Mucosa of stomach (tissue), 1 donor: ENCODE results near the gene CCNG2.

Experiments
- H3K27me3 ChIP-seq: one replicate; pipeline ENCODE4 v1.7.0; 2013; ENCODE audit warnings: mild to moderate bottlenecking, low read length; ENCODE audit not compliant: control insufficient read depth, insufficient read depth
- H3K36me3 ChIP-seq: one replicate; pipeline ENCODE4 v1.7.0; 2013; ENCODE audit warnings: low read length; ENCODE audit not compliant: control insufficient read depth, insufficient read depth
- H3K4me1 ChIP-seq: one replicate; pipeline ENCODE4 v1.7.0; 2013; ENCODE audit warnings: mild to moderate bottlenecking, low read length; ENCODE audit not compliant: control insufficient read depth, insufficient read depth
- H3K4me3 ChIP-seq: one replicate; pipeline ENCODE4 v1.7.0; 2013; ENCODE audit warnings: low read length
- H3K9ac ChIP-seq: one replicate; pipeline ENCODE4 v1.7.0; 2013; ENCODE audit warnings: mild to moderate bottlenecking, low read length, moderate library complexity
- H3K9me3 ChIP-seq: one replicate; pipeline ENCODE4 v1.7.0; 2013; ENCODE audit warnings: mild to moderate bottlenecking, low read length, moderate library complexity; ENCODE audit not compliant: control insufficient read depth
- donor health status: Pancreatic carcinoma.

Gene CCNG2

GRCh38 chr4:77167866-77168265 lies 10.9 kb downstream of the CCNG2 start:
- Histone ChIP-seq H3K4me1 (no peaks in the 10 kb centered on the region), H3K27me3 (no peaks in the 10 kb centered on the region), H3K36me3 (no peaks in the 10 kb centered on the region), H3K4me3 (no peak overlapping the region), H3K9ac (no peak overlapping the region), H3K9me3 (no peaks in the 10 kb centered on the region)

- Histone ChIP-seq H3K27me3 (no peaks in the 10 kb centered on the region), H3K4me3 (no peak overlapping the region), H3K9me3 (no peaks in the 10 kb centered on the region), H3K36me3 (no peaks in the 10 kb centered on the region), H3K4me1 (no peaks in the 10 kb centered on the region), H3K9ac (no peak overlapping the region)
Measured at GRCh38 chr4:77169481-77169880, 12.5 kb downstream of the CCNG2 start.

GRCh38 chr4:77170926-77171325 lies 13.9 kb downstream of the CCNG2 start:
- Histone ChIP-seq H3K27me3 (no peaks in the 10 kb centered on the region), H3K4me3 (no peak overlapping the region), H3K4me1 (no peaks in the 10 kb centered on the region), H3K9me3 (no peaks in the 10 kb centered on the region), H3K36me3 (no peaks in the 10 kb centered on the region), H3K9ac (no peak overlapping the region)

GRCh38 chr4:77172336-77172735 lies 15.3 kb downstream of the CCNG2 start:
- H3K36me3 ChIP-seq = no peaks in the 10 kb centered on the region
- no peak overlapping the region for H3K4me3 ChIP-seq
- H3K9ac ChIP-seq = no peak overlapping the region

GRCh38 chr4:77174426-77174825 lies 17.4 kb downstream of the CCNG2 start:
- H3K4me1 ChIP-seq = no peaks in the 10 kb centered on the region
- H3K27me3 ChIP-seq = no peaks in the 10 kb centered on the region
- no peaks in the 10 kb centered on the region for H3K9me3 ChIP-seq
- H3K4me3 ChIP-seq = no peak overlapping the region
- H3K9ac ChIP-seq = no peak overlapping the region
- H3K36me3 ChIP-seq = no peaks in the 10 kb centered on the region

More at GRCh38 chr4:77172336-77172735, 15.3 kb downstream of the CCNG2 start:
- Histone ChIP-seq H3K9me3 (no peaks in the 10 kb centered on the region), H3K27me3 (no peaks in the 10 kb centered on the region), H3K4me1 (no peaks in the 10 kb centered on the region)

GRCh38 chr4:77175201-77175611 lies 18.2 kb downstream of the CCNG2 start:
- Histone ChIP-seq H3K36me3 (no peaks in the 10 kb centered on the region), H3K27me3 (no peaks in the 10 kb centered on the region), H3K9ac (no peak overlapping the region), H3K4me1 (no peaks in the 10 kb centered on the region), H3K9me3 (no peaks in the 10 kb centered on the region), H3K4me3 (no peak overlapping the region)

GRCh38 chr4:77176640-77177039 lies 19.6 kb downstream of the CCNG2 start:
- Histone ChIP-seq H3K4me1 (no peaks in the 10 kb centered on the region), H3K9me3 (no peaks in the 10 kb centered on the region), H3K9ac (no peak overlapping the region), H3K36me3 (no peaks in the 10 kb centered on the region), H3K27me3 (no peaks in the 10 kb centered on the region), H3K4me3 (no peak overlapping the region)

- Histone ChIP-seq H3K27me3 (no peaks in the 10 kb centered on the region), H3K4me1 (no peaks in the 10 kb centered on the region), H3K36me3 (no peaks in the 10 kb centered on the region), H3K4me3 (no peak overlapping the region), H3K9me3 (no peaks in the 10 kb centered on the region), H3K9ac (no peak overlapping the region)
Measured at GRCh38 chr4:77177199-77177598, 20.2 kb downstream of the CCNG2 start.

GRCh38 chr4:77178560-77178959 lies 21.6 kb downstream of the CCNG2 start:
- Histone ChIP-seq H3K27me3 (no peaks in the 10 kb centered on the region), H3K4me1 (no peaks in the 10 kb centered on the region), H3K9ac (no peak overlapping the region), H3K36me3 (no peaks in the 10 kb centered on the region), H3K4me3 (no peak overlapping the region), H3K9me3 (no peaks in the 10 kb centered on the region)

- H3K9me3 ChIP-seq = no peaks in the 10 kb centered on the region
- H3K4me3 ChIP-seq = no peak overlapping the region
- H3K4me1 ChIP-seq = no peaks in the 10 kb centered on the region
- H3K9ac ChIP-seq = no peak overlapping the region
- no peaks in the 10 kb centered on the region for H3K36me3 ChIP-seq
- no peaks in the 10 kb centered on the region for H3K27me3 ChIP-seq
Measured at GRCh38 chr4:77179519-77179918, 22.5 kb downstream of the CCNG2 start.

- Histone ChIP-seq H3K4me1 (no peaks in the 10 kb centered on the region), H3K9ac (no peak overlapping the region), H3K27me3 (no peaks in the 10 kb centered on the region), H3K4me3 (no peak overlapping the region), H3K36me3 (no peaks in the 10 kb centered on the region), H3K9me3 (no peaks in the 10 kb centered on the region)
Measured at GRCh38 chr4:77181720-77182119, 24.7 kb downstream of the CCNG2 start.

GRCh38 chr4:77183777-77184420 lies 26.9 kb downstream of the CCNG2 start:
- H3K9me3 ChIP-seq = no peaks in the 10 kb centered on the region
- H3K27me3 ChIP-seq = no peaks in the 10 kb centered on the region
- H3K36me3 ChIP-seq = no peaks in the 10 kb centered on the region
- H3K4me1 ChIP-seq = no peaks in the 10 kb centered on the region
- H3K9ac ChIP-seq = no peak overlapping the region
- no peak overlapping the region for H3K4me3 ChIP-seq

GRCh38 chr4:77184974-77185373 lies 28.0 kb downstream of the CCNG2 start:
- Histone ChIP-seq H3K36me3 (no peaks in the 10 kb centered on the region), H3K9me3 (no peaks in the 10 kb centered on the region), H3K9ac (no peak overlapping the region), H3K4me1 (no peaks in the 10 kb centered on the region), H3K4me3 (no peak overlapping the region), H3K27me3 (no peaks in the 10 kb centered on the region)
